GM10847 (cell line): ENCODE data around the gene PACRG.

ENCODE experiments used
- POLR2A ChIP-seq: IDR thresholded peaks from 2 replicates; pipeline ENCODE4 v1.6.1; 2011; ENCODE audit not compliant: insufficient read length; ENCODE audit errors: extremely low read depth

Gene PACRG

GRCh38 chr6:162819284-162819683 is 91.5 kb downstream of the PACRG start:
- TF ChIP-seq POLR2A: no peak

GRCh38 chr6:162821102-162821501 is 93.3 kb downstream of the PACRG start:
- no peak for TF ChIP-seq POLR2A

- no peak for TF ChIP-seq POLR2A
These were observed 97.8 kb downstream of the PACRG start for GRCh38 chr6:162825597-162825996.

- TF ChIP-seq POLR2A: no peak
These were observed 101.4 kb downstream of the PACRG start for GRCh38 chr6:162829013-162829742.

GRCh38 chr6:162833776-162834175 is 106.0 kb downstream of the PACRG start:
- no peak for TF ChIP-seq POLR2A

- no peak for TF ChIP-seq POLR2A
These were observed 118.2 kb downstream of the PACRG start for GRCh38 chr6:162845972-162846371.

- no peak for TF ChIP-seq POLR2A
These were observed 118.9 kb downstream of the PACRG start for GRCh38 chr6:162846723-162847122.

- no peak for TF ChIP-seq POLR2A
These were observed 121.5 kb downstream of the PACRG start for GRCh38 chr6:162849269-162849668.

GRCh38 chr6:162852192-162852591 is 124.4 kb downstream of the PACRG start:
- no peak for TF ChIP-seq POLR2A

- TF ChIP-seq POLR2A: no peak
These were observed 125.2 kb downstream of the PACRG start for GRCh38 chr6:162852840-162853577.

- TF ChIP-seq POLR2A: no peak
These were observed 126.5 kb downstream of the PACRG start for GRCh38 chr6:162854228-162854627.

GRCh38 chr6:162854734-162855191 is 127.0 kb downstream of the PACRG start:
- no peak for TF ChIP-seq POLR2A

GRCh38 chr6:162856885-162857284 is 129.1 kb downstream of the PACRG start:
- TF ChIP-seq POLR2A: no peak

GRCh38 chr6:162857326-162857725 is 129.6 kb downstream of the PACRG start:
- TF ChIP-seq POLR2A: no peak

GRCh38 chr6:162862462-162862861 is 134.7 kb downstream of the PACRG start:
- no peak for TF ChIP-seq POLR2A

GRCh38 chr6:162862941-162863340 is 135.2 kb downstream of the PACRG start:
- no peak for TF ChIP-seq POLR2A
